GM21723 (cell line): ENCODE measurements around the gene RNF10.
"Not testable (repeated sequence)": the region's sequence is repeated elsewhere in the genome, so short reads cannot be mapped to it uniquely, and the experiment has no call there.

Source experiments
- ATAC-seq: cut with Tn5 transposase; IDR thresholded peaks from one replicate; pipeline ENCODE4 v1.9.1; 2021; ENCODE audit warnings: mild to moderate bottlenecking, moderate library complexity; ENCODE audit not compliant: unreplicated experiment

RNF10 gene

GRCh38 chr12:120522568-120522967, 11.6 kb upstream of the RNF10 start:
- ATAC-seq, result no peak

GRCh38 chr12:120528861-120529525, 5.2 kb upstream of the RNF10 start, which contains the start of gene COQ5:
Gene COQ5, minus strand, starts transcription at chr12:120529158. Its CDS starts 17 bp downstream, at chr12:120529141.
- ATAC-seq, result peak; percentile 79

- ATAC-seq, result no peak
These were observed 4.3 kb upstream of the RNF10 start for GRCh38 chr12:120529641-120530417.

- ATAC-seq, result not testable (repeated sequence)
These were observed 3.8 kb upstream of the RNF10 start for GRCh38 chr12:120530418-120530761.

- no peak for ATAC-seq
These were observed 1.4 kb upstream of the RNF10 start for GRCh38 chr12:120532701-120533238.

- peak; percentile 32 for ATAC-seq
These were observed 823 bp downstream of the RNF10 start for GRCh38 chr12:120534703-120535655.

GRCh38 chr12:120536064-120536791, 2.1 kb downstream of the RNF10 start:
- ATAC-seq, result no peak

GRCh38 chr12:120537856-120538220, 3.7 kb downstream of the RNF10 start:
- ATAC-seq, result no peak

- ATAC-seq, result no peak
These were observed 4.4 kb downstream of the RNF10 start for GRCh38 chr12:120538281-120539156.

GRCh38 chr12:120539303-120539702, 5.1 kb downstream of the RNF10 start:
- ATAC-seq, result no peak

- no peak for ATAC-seq
These were observed 6.3 kb downstream of the RNF10 start for GRCh38 chr12:120540445-120540844.

- no peak for ATAC-seq
These were observed 8.0 kb downstream of the RNF10 start for GRCh38 chr12:120542166-120542565.

GRCh38 chr12:120544691-120545090, 10.5 kb downstream of the RNF10 start:
- ATAC-seq, result no peak

- ATAC-seq, result no peak
These were observed 11.9 kb downstream of the RNF10 start for GRCh38 chr12:120546050-120546386.

- ATAC-seq, result no peak
These were observed 20.5 kb downstream of the RNF10 start for GRCh38 chr12:120554678-120555077.

GRCh38 chr12:120557589-120557988, 23.4 kb downstream of the RNF10 start:
- ATAC-seq, result no peak

GRCh38 chr12:120562906-120563305, 28.8 kb downstream of the RNF10 start:
- ATAC-seq, result no peak

GRCh38 chr12:120563495-120563894, 29.3 kb downstream of the RNF10 start:
- no peak for ATAC-seq

- ATAC-seq, result no peak
These were observed 37.1 kb downstream of the RNF10 start for GRCh38 chr12:120571299-120571698.

- no peak for ATAC-seq
These were observed 39.4 kb downstream of the RNF10 start for GRCh38 chr12:120573560-120573959.
